HS-27A (cell line): ENCODE data around the gene PTPRQ.

Experiments used
- DNase-seq: peaks from one replicate; pipeline ENCODE4 v3.0.0-alpha.2; 2012; ENCODE audit warnings: low read depth, missing footprints

PTPRQ gene

DNA sequence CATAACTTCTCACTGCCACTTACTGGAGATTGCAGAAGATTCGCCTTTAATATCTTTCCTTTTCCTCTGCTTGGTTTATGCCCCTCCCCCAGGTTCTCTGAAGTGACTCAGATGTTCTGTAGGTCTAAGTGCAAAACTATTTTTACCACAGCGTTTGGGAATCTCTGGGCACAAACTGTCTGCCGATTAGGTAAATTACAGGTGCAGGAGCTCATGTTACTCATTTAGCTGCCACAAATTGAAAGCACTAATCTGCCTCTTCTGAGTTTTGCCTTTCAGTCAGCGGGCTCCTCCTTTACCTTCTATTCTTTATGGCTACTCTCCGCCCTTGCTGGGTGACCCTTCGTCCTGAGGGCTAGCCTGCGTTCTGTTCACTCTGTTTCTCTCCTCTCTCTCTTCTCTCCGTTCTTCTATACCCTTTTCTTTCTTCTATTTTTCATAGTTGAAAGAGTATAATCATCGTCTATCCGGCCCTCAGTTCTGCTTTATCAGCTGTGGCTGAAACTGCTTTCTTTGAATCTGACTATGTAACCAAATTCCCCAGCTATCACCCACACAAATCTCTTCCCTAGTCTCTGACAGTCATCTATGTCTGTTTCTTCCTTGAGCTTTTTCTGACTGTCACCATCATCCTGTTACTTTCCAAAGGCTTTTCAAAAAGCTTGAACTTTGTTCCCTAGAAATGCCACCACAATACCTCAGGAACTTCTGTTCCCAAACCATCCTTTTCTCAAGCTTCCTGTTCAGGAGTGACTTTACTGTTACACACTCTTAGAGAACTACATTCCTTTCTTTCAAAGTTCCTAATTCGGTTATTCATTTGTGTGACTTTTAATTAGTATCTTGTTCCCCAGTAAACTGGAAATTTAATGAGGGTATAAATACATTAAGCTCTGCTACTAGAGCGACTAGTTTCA, 259.1 kb downstream of the PTPRQ start:
- DNase-seq: peak; percentile 17

DNA sequence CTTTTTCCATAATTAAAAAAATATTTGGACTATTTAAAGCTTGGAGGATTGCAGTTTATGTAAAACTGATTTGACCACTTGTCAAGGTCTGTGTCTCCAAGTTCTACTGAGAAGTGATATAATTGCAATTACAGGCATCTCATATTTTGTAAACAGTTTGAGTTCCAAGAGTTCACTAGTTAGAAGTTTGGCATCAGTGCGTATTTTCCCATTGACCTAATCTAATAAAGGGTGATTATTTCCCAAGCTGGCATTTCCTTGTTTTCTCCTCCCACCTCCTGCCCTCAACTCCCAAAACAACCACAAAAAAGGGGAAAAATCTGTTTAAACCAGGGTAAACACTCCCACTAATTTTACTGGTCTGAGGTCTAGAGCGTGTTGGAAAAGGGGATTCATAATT, 260.4 kb downstream of the PTPRQ start:
- DNase-seq: no peak

- DNase-seq: no peak
Observed at GRCh38 chr12:80707126-80707829, 263.2 kb downstream of the PTPRQ start, which contains the start of gene MYF6. MYF6 (plus strand) TSS chr12:80707634; CDS start chr12:80707720, 86 bp downstream.

- no peak for DNase-seq
Observed at GRCh38 chr12:80707830-80708258, 263.8 kb downstream of the PTPRQ start.

DNA sequence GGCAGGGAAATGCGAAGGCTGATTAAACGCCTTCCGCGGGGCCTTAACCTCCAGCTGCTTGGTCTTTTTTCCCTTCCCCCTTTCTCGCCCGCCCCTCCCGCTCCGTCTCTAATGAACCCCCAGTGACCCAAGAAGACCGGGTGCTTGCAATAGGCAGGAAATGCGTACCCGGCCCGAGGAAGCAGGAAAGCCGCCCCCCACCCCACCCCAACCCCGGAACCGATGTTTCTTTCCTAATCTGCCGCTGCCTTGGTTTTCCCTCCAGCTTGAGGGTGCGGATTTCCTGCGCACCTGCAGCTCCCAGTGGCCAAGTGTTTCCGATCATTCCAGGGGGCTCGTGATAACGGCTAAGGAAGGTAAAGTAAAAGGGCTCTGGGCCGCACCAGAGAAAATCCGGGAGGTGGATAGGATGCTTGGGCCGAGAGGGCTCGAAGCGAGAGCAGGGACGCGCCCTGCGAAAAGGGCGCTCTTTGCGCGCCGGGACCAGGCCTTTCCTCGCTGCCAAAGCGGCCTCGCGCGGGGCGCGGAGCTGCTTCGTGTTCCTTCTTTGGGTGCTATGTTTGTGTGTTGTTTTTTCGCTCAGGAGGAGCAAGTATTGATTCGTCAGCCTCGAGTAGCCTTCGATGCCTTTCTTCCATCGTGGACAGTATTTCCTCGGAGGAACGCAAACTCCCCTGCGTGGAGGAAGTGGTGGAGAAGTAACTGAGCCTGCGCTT, 264.4 kb downstream of the PTPRQ start:
- DNase-seq: no peak

GRCh38 chr12:80708975-80709328, 264.9 kb downstream of the PTPRQ start:
- no peak for DNase-seq

DNA sequence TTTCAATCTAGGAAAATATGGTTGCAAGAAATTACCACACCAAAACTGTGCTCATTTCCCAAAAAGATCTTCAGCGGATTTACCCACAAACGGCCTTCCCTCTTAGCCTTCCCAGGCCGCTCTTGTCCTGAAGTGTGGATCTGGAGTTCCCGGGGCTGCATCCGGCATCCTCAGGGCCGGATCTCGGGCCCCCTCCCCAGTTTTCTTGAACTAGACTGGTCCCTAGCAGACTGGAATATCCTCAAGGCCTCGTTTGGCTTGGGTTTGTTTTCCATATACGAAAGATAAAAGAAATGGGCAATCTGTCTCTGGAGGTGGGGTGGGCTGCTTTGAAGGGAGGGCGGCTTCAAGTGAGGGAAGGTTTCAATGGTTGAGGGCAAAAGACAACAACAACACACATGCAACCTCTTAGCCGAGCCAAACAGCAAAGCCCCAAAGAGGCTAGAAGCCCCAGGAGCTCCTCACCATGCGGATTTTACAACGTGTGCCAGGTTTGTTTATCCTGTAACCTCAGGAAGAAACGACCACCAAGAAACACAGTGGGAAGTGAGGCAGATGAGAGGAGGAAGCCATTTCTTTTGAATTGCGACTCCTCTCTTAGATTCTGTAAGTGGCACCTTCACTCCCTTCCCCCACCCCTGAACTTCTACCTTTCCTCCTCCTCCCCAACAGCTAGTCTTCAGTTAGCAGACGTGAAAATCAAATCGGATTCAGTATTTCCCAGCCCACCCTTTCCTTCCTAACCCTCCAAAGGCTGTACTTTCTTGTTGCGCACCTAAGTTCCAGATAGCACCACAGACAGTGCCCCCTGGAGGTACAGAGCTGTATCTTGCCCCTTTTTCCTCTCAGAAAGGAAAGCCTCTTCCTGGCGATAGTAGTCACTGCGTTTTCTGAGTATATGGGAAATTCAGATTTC, 266.0 kb downstream of the PTPRQ start:
- no peak for DNase-seq

GRCh38 chr12:80710727-80711449, 266.9 kb downstream of the PTPRQ start:
- DNase-seq: no peak

DNA sequence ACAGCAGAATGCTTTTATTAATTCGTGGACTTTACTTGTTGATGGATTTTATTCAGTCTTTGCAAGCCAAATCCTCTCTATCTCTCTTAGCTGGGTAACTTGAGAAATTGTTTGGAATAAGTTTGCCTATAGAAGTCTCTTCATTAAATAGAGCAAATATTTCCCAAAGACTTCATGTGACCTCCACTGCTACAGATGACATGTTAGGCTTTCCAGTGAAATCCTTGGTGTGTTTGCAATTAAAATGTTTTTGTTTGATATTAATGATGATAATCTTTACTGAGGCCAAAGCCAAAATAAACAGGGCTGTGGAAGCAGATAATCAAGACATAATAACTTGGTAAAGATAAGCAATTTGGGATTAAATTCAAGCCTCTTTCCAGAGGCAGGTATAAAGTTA, 267.8 kb downstream of the PTPRQ start:
- DNase-seq: no peak

DNA sequence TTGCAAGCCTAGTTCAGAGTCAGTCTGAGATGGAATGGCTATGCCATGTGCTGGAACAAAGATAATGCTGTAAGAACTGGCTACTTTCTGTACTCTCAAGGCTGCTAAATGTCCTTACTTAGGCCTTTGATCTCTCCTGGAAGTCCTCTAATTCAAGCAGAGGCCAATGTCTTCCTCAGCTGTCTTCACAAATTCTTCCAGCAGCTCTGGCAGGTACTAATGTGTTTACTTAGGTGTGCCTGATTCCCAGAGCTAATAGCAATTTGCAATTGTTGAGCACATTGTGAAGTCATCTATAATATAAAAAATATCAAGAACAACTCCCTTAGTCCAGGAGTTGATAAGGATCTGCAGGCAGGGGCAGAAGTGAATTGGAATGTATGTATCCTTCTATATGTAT, 268.8 kb downstream of the PTPRQ start:
- DNase-seq: no peak

DNA sequence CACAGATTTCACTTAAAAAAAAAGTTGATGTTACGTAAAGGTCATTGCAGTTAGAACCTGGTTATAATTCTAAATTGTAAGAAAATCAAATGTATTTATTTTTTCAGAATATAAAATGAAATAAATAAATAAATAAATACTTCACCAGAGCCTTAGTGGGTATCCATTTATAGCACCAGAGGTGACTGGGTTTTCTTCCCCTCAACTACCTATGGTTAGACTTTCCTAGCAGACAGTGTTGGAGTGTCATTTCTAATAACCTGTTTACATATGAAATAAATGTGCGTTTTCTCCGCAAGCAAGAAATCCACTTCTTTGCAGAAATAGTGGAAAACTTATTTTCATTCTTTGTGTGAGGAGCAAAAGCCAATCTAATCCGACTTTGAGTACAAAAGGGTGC, 269.4 kb downstream of the PTPRQ start:
- no peak for DNase-seq

DNA sequence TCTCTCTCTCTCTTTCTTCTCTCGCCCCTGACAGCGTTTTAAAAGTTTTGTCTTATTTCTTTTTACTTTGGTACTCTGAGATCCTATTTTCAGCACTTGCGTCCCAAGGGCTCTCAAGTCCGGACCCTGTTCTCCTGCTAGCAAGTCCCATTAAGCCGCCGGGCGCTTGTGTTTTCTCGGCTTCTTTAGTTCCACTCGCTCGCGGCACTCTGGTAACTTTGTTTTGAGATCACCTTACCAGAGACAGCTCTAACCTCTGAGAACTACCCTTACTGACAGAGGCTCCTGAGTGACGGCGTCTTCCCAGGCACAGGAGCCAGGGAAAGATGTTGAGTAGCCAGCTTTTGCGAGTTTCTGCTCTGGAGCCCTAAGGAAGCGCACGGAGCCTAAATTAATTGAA, 270.0 kb downstream of the PTPRQ start:
- no peak for DNase-seq

DNA sequence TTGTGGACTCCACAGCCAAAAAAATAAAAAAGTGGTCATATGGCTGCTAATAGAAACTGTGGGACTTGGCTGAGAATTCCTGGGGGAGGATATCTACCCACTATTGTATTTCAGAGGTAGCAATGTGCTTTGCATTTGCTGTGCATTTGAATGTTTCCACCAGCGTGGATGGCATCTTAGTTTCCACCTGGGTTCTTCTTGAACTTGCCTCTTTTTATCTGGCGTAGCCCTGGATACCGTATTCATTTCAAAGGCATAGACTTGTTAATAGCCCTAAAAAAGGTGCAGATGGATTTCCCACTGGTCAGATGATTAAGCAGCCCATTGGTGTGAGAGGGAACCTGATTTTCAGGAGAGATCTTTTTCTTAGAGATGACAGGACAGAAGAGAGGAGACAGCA, 270.8 kb downstream of the PTPRQ start:
- no peak for DNase-seq

- DNase-seq: no peak
Observed at GRCh38 chr12:80715713-80716249, 271.7 kb downstream of the PTPRQ start.

GRCh38 chr12:80716696-80717469, 272.8 kb downstream of the PTPRQ start, which contains the start of gene MYF5:
MYF5 (plus strand) TSS chr12:80716912; CDS start chr12:80717064, 152 bp downstream.
- DNase-seq: no peak

GRCh38 chr12:80717856-80718255, 273.8 kb downstream of the PTPRQ start:
- DNase-seq: no peak

GRCh38 chr12:80720516-80720915, 276.5 kb downstream of the PTPRQ start:
- DNase-seq: no peak

- no peak for DNase-seq
Observed at GRCh38 chr12:80721326-80721725, 277.3 kb downstream of the PTPRQ start.
